ENCODE data around the gene TBC1D9B.
A peak's percentile ranks its signal among the peaks of the same experiment; 100 is the strongest.

The TBC1D9B gene

DNA sequence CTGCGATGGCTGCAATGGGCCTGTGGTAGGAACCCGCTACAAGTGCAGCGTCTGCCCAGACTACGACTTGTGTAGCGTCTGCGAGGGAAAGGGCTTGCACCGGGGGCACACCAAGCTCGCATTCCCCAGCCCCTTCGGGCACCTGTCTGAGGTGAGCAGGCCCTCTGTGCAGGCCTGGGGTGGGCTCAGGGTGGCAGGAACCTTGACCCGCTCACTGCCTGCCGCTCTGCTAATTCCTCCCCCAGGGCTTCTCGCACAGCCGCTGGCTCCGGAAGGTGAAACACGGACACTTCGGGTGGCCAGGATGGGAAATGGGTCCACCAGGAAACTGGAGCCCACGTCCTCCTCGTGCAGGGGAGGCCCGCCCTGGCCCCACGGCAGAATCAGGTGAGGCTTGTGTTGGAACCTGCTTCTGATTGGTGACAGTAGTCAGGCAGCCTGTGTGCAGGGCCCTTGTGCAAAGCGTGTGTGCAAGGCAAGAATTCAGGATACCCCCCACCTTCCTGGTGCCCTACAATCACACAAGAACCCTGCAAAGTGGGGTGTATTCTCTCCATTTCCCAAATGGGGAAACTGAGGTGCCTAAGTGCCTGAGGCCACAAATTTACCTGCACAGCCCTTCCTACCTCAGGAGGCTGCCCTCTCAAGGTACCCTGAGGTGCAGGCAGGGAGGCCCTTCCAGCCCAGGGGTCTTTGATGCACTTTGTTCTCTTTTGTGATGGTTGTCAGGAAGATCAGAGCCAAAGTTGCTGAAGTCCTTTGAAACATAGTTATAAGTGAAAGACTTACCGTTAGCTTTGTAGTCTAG lies 83.6 kb downstream of the TBC1D9B start:
- CTCF ChIA-PET: no interaction called here
- POLR2A ChIA-PET: interaction anchor here (1.6 kb wide), 1 partner anchor 13 kb away, joined by 4 read pairs; no protein-coding TSS in a partner anchor
- no peak for DNase-seq (ENCODE audit: extremely low spot score)
- TF ChIP-seq PKNOX1 (IDR thresholded peaks at IDR 0.05) (no peak), ELF4 (IDR thresholded peaks at IDR 0.05) (no peak), SP1 (IDR thresholded peaks at IDR 0.05) (no peak), FOXA1 (IDR thresholded peaks at IDR 0.05) (no peak)

DNA sequence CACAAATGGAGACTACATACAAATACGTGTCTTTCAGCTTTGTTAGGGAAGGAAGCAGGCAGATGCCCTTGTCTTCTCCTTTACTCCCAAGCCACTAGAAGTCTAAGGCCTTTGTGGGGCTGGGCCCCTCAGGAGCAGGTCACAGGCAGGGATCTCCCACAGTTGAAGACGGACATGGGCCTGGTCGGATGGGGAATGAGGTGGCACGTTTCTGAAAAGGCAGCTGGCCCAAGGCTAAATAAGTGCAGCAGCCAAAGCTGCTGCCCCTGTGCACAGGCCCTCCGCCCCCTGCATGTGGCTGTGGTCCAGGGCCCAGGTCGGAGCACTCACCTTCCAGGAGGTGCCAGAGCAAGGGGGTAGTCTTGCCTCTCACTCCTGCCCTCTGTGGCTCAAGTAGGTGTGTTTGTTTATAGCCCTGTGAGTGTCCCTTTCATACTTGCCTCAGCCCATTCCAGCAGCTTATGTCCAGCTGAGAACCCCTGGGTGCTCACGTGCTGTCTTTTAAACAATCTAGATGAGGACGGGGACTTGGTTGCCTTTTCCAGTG lies 85.2 kb downstream of the TBC1D9B start:
- CTCF ChIA-PET: interaction anchor here (0.6 kb wide), 1 partner anchor 1337 kb away, joined by 3 read pairs; no protein-coding TSS in a partner anchor

DNA sequence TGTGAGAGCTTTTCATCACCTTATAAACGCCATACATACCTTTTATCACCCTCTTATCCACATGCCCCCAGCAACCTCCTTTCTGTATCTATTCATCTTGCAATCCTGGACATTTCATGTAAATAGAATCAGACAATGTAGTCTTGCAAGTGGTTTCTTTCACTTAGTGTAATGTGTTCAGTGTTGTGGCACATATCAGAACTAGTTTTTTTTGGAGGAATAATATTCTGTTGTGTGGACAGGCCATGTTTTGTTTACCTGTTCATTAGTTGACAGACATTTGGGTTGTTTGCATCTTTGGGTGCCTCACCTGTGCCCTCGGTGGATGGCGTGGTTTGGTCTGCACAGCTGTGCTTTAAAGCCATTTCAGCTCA lies 85.7 kb downstream of the TBC1D9B start:
- POLR2A ChIA-PET: interaction anchor here (0.6 kb wide), 1 partner anchor 47 kb away, joined by 4 read pairs; no protein-coding TSS in a partner anchor
- no peak for DNase-seq (ENCODE audit: extremely low spot score)
- CTCF ChIA-PET: interaction anchor here (0.6 kb wide), 1 partner anchor 1336 kb away, joined by 3 read pairs; no protein-coding TSS in a partner anchor
- no peak for TF ChIP-seq FOXA1 (IDR thresholded peaks at IDR 0.05)
- no peak for TF ChIP-seq NFRKB (IDR thresholded peaks at IDR 0.05)
- TF ChIP-seq BHLHE40 (IDR thresholded peaks at IDR 0.05; ENCODE audit: borderline replicate concordance): no peak
- no peak for TF ChIP-seq TARDBP (IDR thresholded peaks at IDR 0.05)
- no peak for TF ChIP-seq SP1 (IDR thresholded peaks at IDR 0.05)
- no peak for TF ChIP-seq CTBP1 (IDR thresholded peaks at IDR 0.05; ENCODE audit: borderline replicate concordance)
- no peak for TF ChIP-seq SUZ12 (IDR thresholded peaks at IDR 0.05)
- no peak for TF ChIP-seq ARNT (IDR thresholded peaks at IDR 0.05)
- TF ChIP-seq PKNOX1 (IDR thresholded peaks at IDR 0.05): no peak
- no peak for TF ChIP-seq FOXM1 (IDR thresholded peaks at IDR 0.05; ENCODE audit: borderline replicate concordance)
- no peak for TF ChIP-seq L3MBTL2 (conservative IDR thresholded peaks at IDR 0.05)
- no peak for TF ChIP-seq ELF4 (IDR thresholded peaks at IDR 0.05)
- TF ChIP-seq LEF1 (IDR thresholded peaks at IDR 0.05; ENCODE audit: borderline replicate concordance): no peak
- no peak for TF ChIP-seq HDGF (IDR thresholded peaks at IDR 0.05; ENCODE audit: borderline replicate concordance)
- no peak for TF ChIP-seq FOXK2 (IDR thresholded peaks at IDR 0.05)
- no peak for TF ChIP-seq ZNF384 (IDR thresholded peaks at IDR 0.05)

More for the DNA sequence above, 85.2 kb downstream of the TBC1D9B start:
- DNase-seq (ENCODE audit: extremely low spot score): no peak
- TF ChIP-seq ARNT (IDR thresholded peaks at IDR 0.05) (no peak), TARDBP (IDR thresholded peaks at IDR 0.05) (no peak), FOXM1 (IDR thresholded peaks at IDR 0.05; ENCODE audit: borderline replicate concordance) (no peak), ZNF384 (IDR thresholded peaks at IDR 0.05) (no peak), FOXA1 (IDR thresholded peaks at IDR 0.05) (no peak), CTBP1 (IDR thresholded peaks at IDR 0.05; ENCODE audit: borderline replicate concordance) (no peak), BHLHE40 (IDR thresholded peaks at IDR 0.05; ENCODE audit: borderline replicate concordance) (no peak), SUZ12 (IDR thresholded peaks at IDR 0.05) (no peak)
- POLR2A ChIA-PET: interaction anchor here (0.6 to 1.6 kb wide), 2 partner anchors 11 to 47 kb away, joined by 4 read pairs; no protein-coding TSS in a partner anchor

GRCh38 chr5:179821298-179822058 lies 86.2 kb downstream of the TBC1D9B start:
- TF ChIP-seq ZNF384 (IDR thresholded peaks at IDR 0.05) (peak; percentile 76; the same call in 1 of the 2 replicates), SP1 (IDR thresholded peaks at IDR 0.05) (no peak)
- ChIA-PET CTCF (interaction anchor here (0.6 kb wide), 1 partner anchor 1335 kb away, joined by 3 read pairs; no protein-coding TSS in a partner anchor), POLR2A (interaction anchor here (0.6 to 1.5 kb wide), 6 partner anchors 10 to 48 kb away, joined by 3 to 8 read pairs (median 4); no protein-coding TSS in a partner anchor)
- DNase-seq (ENCODE audit: extremely low spot score): peak; percentile 90

DNA sequence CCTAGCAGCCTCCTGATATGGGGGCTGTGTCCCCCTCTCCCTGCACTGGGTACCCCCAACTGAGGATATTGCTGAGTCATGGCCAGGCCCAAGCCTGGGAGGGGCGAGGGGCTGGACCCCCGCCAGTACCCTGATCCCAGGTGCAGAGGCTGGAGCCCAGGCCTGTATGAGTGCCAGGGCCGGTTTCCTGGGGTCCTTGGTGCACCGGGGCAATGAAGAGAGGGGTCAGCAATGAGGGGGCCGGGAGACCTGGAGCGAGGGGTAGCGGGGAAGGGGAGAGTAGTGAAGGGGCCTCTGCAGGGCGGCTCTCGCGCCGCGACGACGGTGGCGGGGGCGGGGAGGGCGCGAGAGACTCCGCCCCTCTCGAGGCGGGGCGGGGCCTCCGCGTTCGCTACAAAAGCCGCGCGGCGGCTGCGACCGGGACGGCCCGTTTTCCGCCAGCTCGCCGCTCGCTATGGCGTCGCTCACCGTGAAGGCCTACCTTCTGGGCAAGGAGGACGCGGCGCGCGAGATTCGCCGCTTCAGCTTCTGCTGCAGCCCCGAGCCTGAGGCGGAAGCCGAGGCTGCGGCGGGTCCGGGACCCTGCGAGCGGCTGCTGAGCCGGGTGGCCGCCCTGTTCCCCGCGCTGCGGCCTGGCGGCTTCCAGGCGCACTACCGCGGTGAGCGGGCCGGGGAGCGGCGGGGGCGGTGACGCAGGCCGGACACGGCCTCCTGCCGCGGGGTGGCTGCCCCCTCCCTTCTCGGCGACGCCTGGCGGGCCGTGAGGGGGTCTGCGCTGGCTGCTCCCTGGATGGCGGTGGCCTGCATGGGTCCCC lies 87.0 kb downstream of the TBC1D9B start, which contains the start of gene SQSTM1:
Gene SQSTM1, plus strand, starts transcription at position 423 of the 815 bp plus-strand sequence. Its CDS starts 32 bp downstream, at position 455.
- POLR2A ChIA-PET: interaction anchor here (0.5 to 1.5 kb wide), 10 partner anchors 10 to 23 kb away, joined by 3 to 8 read pairs (median 4); partner anchors contain the start of gene MGAT4B
- peak; percentile 91 for DNase-seq (ENCODE audit: extremely low spot score)
- CTCF ChIA-PET: interaction anchor here (1.1 kb wide), 1 partner anchor 31 kb away, joined by 3 read pairs; no protein-coding TSS in a partner anchor
- TF ChIP-seq SUZ12 (IDR thresholded peaks at IDR 0.05): no peak
- no peak for TF ChIP-seq FOXM1 (IDR thresholded peaks at IDR 0.05; ENCODE audit: borderline replicate concordance)
- no peak for TF ChIP-seq SP1 (IDR thresholded peaks at IDR 0.05)
- no peak for TF ChIP-seq PKNOX1 (IDR thresholded peaks at IDR 0.05)
- no peak for TF ChIP-seq ZNF384 (IDR thresholded peaks at IDR 0.05)
- TF ChIP-seq NFRKB (IDR thresholded peaks at IDR 0.05): no peak
- TF ChIP-seq LEF1 (IDR thresholded peaks at IDR 0.05; ENCODE audit: borderline replicate concordance): no peak
- no peak for TF ChIP-seq BHLHE40 (IDR thresholded peaks at IDR 0.05; ENCODE audit: borderline replicate concordance)
- no peak for TF ChIP-seq L3MBTL2 (conservative IDR thresholded peaks at IDR 0.05)
- TF ChIP-seq FOXA1 (IDR thresholded peaks at IDR 0.05): no peak
- no peak for TF ChIP-seq CTBP1 (IDR thresholded peaks at IDR 0.05; ENCODE audit: borderline replicate concordance)
- TF ChIP-seq FOXK2 (IDR thresholded peaks at IDR 0.05): no peak

Data from HEK293T (cell line).